SH-SY5Y (cell line): ENCODE measurements around the gene FBXL13.

Source experiments
- GATA2 ChIP-seq: IDR thresholded peaks from 2 replicates; pipeline ENCODE4 v1.6.1; 2011; ENCODE audit warnings: mild to moderate bottlenecking, low read depth, low read length
- GATA3 ChIP-seq: IDR thresholded peaks from 2 replicates; pipeline ENCODE4 v1.6.1; 2011; ENCODE audit warnings: low read depth, mild to moderate bottlenecking, low read length, moderate library complexity

The FBXL13 gene

GRCh38 chr7:103074519-103075336, at the start of gene FBXL13, which contains the start of gene ARMC10:
FBXL13 (minus strand) TSS chr7:103074796.
ARMC10 (plus strand) TSS chr7:103075140; CDS start chr7:103075273, 133 bp downstream.
- TF ChIP-seq GATA3 = no peak
- TF ChIP-seq GATA2 = no peak; the same call in 1 of the 2 replicates

- TF ChIP-seq GATA3 = no peak
- no peak for TF ChIP-seq GATA2
These were observed 48.9 kb upstream of the FBXL13 start for GRCh38 chr7:103123529-103123928.

DNA sequence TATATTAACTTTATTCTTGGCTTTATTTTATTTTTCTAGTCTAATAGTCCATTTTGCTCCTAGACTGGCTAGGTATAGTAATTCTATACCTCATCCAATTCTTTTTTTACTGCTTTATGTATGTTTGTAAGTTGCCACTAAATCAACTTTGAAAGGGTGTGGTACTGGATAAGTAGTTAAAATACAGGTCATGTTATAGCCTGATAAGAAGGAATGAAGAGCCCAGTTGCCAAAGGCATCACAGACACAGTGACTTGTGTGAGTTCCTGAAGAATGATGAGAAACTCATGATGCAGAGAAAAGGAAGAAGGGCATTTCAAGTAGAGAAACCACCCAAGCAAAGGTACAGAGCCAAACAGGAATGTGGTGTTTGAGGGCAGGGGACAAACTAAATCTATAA, 47.0 kb upstream of the FBXL13 start:
- TF ChIP-seq GATA2 (no peak), GATA3 (no peak)

GRCh38 chr7:103120362-103120761, 45.8 kb upstream of the FBXL13 start:
- no peak for TF ChIP-seq GATA3
- TF ChIP-seq GATA2 = no peak

GRCh38 chr7:103119791-103120291, 45.2 kb upstream of the FBXL13 start:
- TF ChIP-seq GATA2 (no peak), GATA3 (no peak)

- TF ChIP-seq GATA2 (no peak), GATA3 (no peak)
These were observed 42.9 kb upstream of the FBXL13 start for GRCh38 chr7:103117465-103117864.

DNA sequence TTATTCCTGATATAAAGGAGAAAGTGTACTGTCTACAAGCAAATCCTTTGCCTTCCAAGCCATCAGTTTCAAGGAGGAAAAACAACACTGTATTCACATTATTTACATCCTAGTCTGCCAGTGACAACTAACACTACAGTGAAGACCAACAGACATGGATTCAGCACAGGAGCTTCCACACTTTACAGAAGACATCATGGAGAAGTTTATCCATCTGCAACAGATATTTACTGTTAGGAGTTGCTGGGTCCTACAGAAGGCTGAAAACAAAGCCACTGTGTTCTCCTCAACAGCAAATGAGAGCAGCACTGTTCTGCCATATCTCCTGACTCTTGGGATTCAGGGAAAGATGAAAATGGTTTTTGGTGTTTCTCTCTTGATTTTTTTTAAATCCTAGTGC, 42.4 kb upstream of the FBXL13 start:
- TF ChIP-seq GATA2 (no peak), GATA3 (no peak)

DNA sequence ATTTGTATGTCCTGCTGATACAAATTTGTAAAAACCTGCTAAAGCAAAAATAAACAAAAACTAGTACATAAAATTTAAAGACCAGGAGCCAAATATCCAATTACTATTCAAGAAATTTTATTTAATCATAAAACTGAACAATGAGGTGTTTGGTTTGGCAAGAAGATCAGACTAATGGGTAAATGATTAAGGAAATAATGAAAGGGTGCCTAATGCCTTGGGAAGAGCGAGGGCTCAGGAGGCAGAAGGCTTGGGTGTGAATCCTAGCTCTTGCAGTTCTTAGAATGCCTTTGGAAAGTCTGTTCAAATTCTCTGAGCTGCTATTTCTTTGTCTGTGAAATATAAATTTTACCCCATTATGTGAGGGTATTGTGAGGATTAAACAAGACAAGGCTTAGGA, 41.9 kb upstream of the FBXL13 start:
- no peak for TF ChIP-seq GATA2
- TF ChIP-seq GATA3 = no peak

DNA sequence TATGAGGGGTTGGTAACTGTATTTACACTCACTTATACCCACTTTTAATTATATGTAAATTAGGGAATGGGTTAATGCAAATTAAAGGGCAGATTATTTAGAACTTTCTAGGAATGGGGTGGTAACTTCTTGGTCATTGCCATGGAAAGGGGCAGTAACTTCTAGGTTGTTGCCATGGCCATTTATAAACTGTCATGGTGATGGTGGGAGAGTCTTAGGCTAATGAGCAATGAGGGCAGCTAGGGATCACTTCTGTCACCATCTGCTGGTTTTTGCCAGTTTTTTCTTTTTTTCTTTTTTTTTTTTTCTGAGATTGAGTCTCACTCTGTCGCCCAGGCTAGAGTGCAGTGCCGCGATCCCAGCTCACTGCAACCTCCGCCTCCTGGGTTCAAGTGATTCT, 41.2 kb upstream of the FBXL13 start:
- no peak for TF ChIP-seq GATA2
- no peak for TF ChIP-seq GATA3

DNA sequence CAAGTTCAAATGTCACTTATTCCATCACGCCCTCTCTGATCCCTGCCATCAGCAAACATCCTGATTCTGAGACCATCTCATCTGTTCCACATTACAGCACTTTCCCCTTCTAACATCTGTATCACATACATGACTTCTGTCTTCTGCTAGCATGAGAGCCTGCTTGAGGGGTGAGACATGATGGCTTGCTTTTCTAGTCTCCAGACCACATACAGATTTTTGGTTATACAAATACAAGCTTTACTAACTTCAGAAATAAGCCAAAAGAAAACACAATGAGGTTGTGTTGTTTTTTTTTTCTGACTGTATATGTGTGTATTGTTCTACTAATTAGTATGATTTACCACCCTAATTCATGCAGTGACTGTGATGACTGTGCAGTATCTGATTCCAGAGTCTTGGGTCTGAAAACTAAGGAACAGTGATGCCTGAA, 40.0 kb upstream of the FBXL13 start:
- TF ChIP-seq GATA2 = no peak
- no peak for TF ChIP-seq GATA3

DNA sequence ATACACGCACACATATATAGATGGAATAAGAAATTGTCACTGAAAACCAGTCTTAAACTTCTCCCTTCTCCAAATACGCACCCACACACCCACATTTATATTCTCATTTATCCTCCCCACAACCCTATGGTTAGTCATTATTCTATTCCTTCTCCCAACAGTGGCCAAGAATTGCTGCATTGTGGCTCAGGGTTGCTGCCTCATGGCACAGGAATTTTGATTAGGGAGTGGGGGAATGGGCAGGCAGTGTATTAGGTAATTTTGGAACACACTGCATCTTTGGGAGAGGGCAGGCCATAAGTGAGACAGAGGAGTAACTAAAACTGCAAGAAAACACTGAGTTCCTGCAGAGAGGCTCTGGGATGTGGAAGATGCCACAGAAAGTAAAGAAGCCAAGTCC, 38.6 kb upstream of the FBXL13 start:
- TF ChIP-seq GATA2 = no peak
- no peak for TF ChIP-seq GATA3

DNA sequence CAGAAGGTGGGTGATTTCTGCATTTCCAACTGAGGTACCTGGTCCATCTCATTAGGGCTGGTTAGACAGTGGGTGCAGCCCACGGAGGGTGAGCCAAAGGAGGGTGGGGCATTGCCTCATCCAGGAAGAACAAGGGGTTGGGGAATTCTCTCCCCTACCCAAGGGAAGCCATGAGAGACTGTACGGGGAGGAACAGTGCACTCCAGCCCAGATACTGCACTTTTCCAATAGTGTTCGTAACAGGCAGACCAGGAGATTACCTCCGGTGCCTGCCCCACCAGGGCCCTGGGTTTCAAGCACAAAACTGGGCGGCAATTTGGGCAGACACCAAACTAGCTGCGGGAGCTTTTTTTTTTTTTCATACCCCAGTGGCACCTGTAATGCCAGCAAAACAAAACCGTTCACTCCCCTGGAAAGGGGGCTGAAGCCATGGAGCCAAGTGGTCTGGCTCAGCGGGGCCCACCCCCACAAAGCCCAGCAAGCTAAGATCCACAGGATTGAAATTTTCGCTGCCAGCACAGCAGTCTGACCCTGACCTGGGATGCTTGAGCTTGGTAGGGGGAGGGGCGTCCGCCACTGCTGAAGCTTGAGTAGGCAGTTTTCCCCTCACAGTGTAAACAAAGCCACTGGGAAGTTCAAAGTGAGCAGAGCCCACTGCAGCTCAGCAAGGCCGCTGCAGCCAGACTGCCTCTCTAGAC, 31.6 kb upstream of the FBXL13 start:
- TF ChIP-seq GATA3 = no peak
- no peak for TF ChIP-seq GATA2

DNA sequence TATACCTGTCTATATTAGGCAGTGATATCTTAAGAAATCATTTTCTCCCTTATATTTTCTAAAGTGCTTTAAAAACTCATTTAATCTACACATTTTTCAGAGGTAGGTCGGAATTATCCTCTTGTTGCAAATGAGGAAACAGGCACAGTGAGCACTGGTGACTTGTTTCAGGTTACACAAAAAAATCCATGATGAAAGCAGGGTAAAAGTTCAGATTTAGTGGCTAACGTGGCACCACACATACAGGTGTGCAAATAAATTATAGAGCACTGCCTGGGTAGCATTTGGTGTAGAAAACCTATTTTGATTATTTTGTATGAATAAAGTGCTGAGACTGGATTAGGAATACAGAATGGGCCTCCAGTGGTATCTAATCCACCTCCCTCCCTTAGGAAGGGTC, 26.9 kb upstream of the FBXL13 start:
- TF ChIP-seq GATA2 (no peak), GATA3 (no peak)

DNA sequence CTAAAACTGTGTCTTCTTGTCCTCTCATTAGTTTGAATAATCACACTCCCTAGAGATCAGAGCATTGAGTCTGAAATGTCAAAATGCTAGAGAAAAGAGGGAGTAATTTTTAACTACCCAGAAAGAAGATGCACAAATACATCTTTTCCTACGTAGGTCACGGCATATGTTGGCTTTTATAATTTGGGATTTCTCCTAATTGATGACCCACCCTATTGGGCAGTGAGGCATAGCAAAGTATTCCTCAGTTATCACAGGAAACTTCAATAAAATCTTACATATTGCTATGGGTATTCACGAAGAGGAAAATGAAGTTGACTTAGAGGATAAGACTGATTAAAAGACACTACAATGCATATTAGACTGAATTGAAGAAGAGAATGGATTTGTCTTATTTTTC, 25.8 kb upstream of the FBXL13 start:
- TF ChIP-seq GATA3 = no peak
- TF ChIP-seq GATA2 = no peak

- TF ChIP-seq GATA2 (no peak), GATA3 (no peak)
These were observed 22.4 kb upstream of the FBXL13 start for GRCh38 chr7:103097041-103097440.
